SK-N-MC (cell line): ENCODE data around the gene MARCHF2.

Source experiments
- EZH2 ChIP-seq: fragments of 200-600 bp; sonication (generic); IDR thresholded peaks from one replicate; pipeline ENCODE4 v1.6.1; 2017; ENCODE audit warnings: antibody characterized with exemption
- POLR2AphosphoS5 ChIP-seq: IDR thresholded peaks from 2 replicates; pipeline ENCODE4 v1.6.1; 2012; ENCODE audit warnings: mild to moderate bottlenecking, low read depth, low read length, borderline replicate concordance

DNA sequence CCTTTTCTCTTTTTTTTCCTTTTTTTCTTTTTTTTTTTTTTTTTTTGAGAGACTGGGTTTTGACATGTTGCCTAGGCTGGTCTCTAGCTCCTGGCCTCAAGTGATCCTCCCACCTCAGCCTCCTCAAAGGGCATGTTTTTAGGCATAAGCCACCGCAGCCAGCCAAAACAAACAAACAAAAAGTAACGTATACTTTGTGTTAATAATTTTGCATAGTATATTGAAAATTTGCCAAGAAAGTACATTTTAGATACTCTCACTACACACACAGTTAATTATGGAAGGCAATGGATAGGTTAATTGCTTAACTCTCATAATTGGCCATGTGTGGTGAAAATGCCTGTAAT, 24.5 kb upstream of the MARCHF2 start:
- TF ChIP-seq POLR2AphosphoS5 (no peak), EZH2 (no peak)
